Measurements from ENCODE around the gene LRMDA. TPM values are rescaled to one million over a fixed set of nuclear protein-coding genes. Genes with fewer than 3 reads are reported as not detected.

Gene LRMDA
- total and polyA plus RNA-seq, 2 of the 13 experiments (the other 11 are each of a cell fraction or from before 2014, with no cell fraction given) = 13.4 to 22.0 TPM

DNA sequence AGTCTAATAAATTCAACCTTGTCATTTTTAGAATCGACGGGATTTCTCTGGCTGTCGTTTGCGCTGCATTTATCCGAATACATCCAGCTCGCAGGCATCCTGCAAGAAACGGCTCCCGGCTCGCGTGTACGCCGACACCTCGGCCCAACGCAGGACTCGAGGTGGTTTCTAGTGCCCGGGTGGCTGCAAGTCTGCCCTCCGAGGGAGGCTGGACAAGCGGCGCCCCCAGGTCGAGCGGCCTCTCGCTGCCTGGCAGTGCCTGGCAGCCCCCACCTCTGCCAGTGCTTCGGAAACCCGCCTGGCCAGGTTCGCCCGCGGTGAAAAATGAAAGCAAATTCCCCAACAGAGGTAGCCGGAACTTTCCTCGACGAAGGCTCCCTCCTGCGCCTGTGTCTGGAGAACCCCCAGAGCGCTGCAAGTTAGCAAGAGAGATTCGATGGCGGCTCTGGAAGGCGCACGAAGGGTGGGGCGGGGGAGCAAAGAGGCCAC lies 24.2 kb upstream of the LRMDA start:
- no peak for DNase-seq (ENCODE audit: low spot score)
- Histone ChIP-seq H3K9me3 (ENCODE audit: low read length) (no peaks in the 10 kb centered on the region), H2AFZ (ENCODE audit: low read length) (no peak overlapping the region), H3K4me1 (ENCODE audit: insufficient read depth, low read length) (peaks cover 20% of the 10 kb centered on the region), H4K20me1 (ENCODE audit: insufficient read depth, low read length) (no peaks in the 10 kb centered on the region), H3K27me3 (ENCODE audit: control insufficient read depth in 1 of 2, insufficient read depth in 2 of 2, low read length in 2 of 2) (no peaks in the 10 kb centered on the region; a peak in 1 of 5 replicates), H3K27ac (ENCODE audit: extremely low read length, insufficient read depth, low read length) (no peak overlapping the region), H3K79me2 (ENCODE audit: insufficient read depth, low read length) (peaks cover 21% of the 10 kb centered on the region), H3K9ac (ENCODE audit: insufficient read depth, low read depth, low read length) (no peak overlapping the region), H3K4me2 (ENCODE audit: low read depth, low read length) (no peak overlapping the region), H3K36me3 (replicated peaks in 1 of 2; ENCODE audit: control insufficient read depth in 1 of 2, insufficient read depth in 2 of 2, low read length in 2 of 2) (peaks cover 0 to 5% of the 10 kb centered on the region in 2 experiments; a peak in 1 of 5 replicates), H3K4me3 (replicated peaks in 1 of 3; ENCODE audit: insufficient read depth in 1 of 3, low read depth in 2 of 3, low read length in 3 of 3) (no peak overlapping the region)
- ChIA-PET POLR2A (interaction anchor here (8.4 kb wide), 1 partner anchor 26 kb away, joined by 219 read pairs; the partner anchor contains the start of gene LRMDA), CTCF (ENCODE audit: low intra/inter-chr PET ratio, low total read pairs) (no interaction called here)
- in situ Hi-C loops (cut with HindIII; ENCODE audit: extremely low pct_ligation_motif_present, low pct_unique_long_range_greater_than_20kb) = no loop called here
- no TSS peak for BruUV-seq (replicated peaks)
- 98% methylated on average over 26 of the region's 37 CpGs for WGBS (ENCODE audit: low lambda C conversion rate)
- TF ChIP-seq ZBTB38 (CRISPR knock-in tag; IDR thresholded peaks at IDR 0.05) (peak; percentile 59; the same call in 1 of the 2 replicates), HNRNPL (IDR thresholded peaks at IDR 0.05; ENCODE audit: low read depth, low read length) (0 out of 2 replicates have a peak, but pooled peaks have one; percentile 63), ZFP36L1 (CRISPR knock-in tag; IDR thresholded peaks at IDR 0.05) (no peak), RAD21 (CRISPR knock-in tag; IDR thresholded peaks at IDR 0.05) (no peak), AGO2 (optimal IDR thresholded peaks at IDR 0.05; ENCODE audit: low read depth, low read length) (peak; percentile 66), MBD4 (IDR thresholded peaks at IDR 0.05; ENCODE audit: borderline replicate concordance, low read length) (no peak), AGO1 (IDR thresholded peaks at IDR 0.05; ENCODE audit: low read depth, low read length, poor library complexity, severe bottlenecking) (peak; percentile 34), HNRNPUL1 (IDR thresholded peaks at IDR 0.05; ENCODE audit: low read depth, low read length) (no peak), THYN1 (CRISPR knock-in tag; IDR thresholded peaks at IDR 0.05; ENCODE audit: borderline replicate concordance, low read depth) (no peak), KDM3A (CRISPR knock-in tag; IDR thresholded peaks at IDR 0.05; ENCODE audit: low read depth) (no peak), HOXA3 (CRISPR knock-in tag; IDR thresholded peaks at IDR 0.05) (peak; percentile 3; the same call in 1 of the 2 replicates), PRPF4 (IDR thresholded peaks at IDR 0.05; ENCODE audit: low read depth, low read length, poor library complexity, severe bottlenecking) (peak; percentile 69)
- TF ChIP-seq, protein P1, sequence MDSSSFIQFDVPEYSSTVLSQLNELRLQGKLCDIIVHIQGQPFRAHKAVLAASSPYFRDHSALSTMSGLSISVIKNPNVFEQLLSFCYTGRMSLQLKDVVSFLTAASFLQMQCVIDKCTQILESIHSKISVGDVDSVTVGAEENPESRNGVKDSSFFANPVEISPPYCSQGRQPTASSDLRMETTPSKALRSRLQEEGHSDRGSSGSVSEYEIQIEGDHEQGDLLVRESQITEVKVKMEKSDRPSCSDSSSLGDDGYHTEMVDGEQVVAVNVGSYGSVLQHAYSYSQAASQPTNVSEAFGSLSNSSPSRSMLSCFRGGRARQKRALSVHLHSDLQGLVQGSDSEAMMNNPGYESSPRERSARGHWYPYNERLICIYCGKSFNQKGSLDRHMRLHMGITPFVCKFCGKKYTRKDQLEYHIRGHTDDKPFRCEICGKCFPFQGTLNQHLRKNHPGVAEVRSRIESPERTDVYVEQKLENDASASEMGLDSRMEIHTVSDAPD (CRISPR knock-in tag; IDR thresholded peaks at IDR 0.05) = no peak
- intact Hi-C loops (cut with micrococcal nuclease; ENCODE audit: unreplicated experiment) = loop anchor here (5.0 to 10.0 kb wide), 3 partner anchors 198 to 1140 kb away; no protein-coding TSS in a partner anchor
- FAIRE-seq = no peak
- no peak for ATAC-seq

Data from HepG2 (cell line).